ENCODE results near the gene NUPR2. TPM values are rescaled to one million over a fixed set of nuclear protein-coding genes. Genes with fewer than 3 reads are reported as not detected.

Gene NUPR2
- total and polyA plus RNA-seq, 9 of the 15 experiments (the other 6 are each of a cell fraction or from before 2014, with no cell fraction given): not detected

DNA sequence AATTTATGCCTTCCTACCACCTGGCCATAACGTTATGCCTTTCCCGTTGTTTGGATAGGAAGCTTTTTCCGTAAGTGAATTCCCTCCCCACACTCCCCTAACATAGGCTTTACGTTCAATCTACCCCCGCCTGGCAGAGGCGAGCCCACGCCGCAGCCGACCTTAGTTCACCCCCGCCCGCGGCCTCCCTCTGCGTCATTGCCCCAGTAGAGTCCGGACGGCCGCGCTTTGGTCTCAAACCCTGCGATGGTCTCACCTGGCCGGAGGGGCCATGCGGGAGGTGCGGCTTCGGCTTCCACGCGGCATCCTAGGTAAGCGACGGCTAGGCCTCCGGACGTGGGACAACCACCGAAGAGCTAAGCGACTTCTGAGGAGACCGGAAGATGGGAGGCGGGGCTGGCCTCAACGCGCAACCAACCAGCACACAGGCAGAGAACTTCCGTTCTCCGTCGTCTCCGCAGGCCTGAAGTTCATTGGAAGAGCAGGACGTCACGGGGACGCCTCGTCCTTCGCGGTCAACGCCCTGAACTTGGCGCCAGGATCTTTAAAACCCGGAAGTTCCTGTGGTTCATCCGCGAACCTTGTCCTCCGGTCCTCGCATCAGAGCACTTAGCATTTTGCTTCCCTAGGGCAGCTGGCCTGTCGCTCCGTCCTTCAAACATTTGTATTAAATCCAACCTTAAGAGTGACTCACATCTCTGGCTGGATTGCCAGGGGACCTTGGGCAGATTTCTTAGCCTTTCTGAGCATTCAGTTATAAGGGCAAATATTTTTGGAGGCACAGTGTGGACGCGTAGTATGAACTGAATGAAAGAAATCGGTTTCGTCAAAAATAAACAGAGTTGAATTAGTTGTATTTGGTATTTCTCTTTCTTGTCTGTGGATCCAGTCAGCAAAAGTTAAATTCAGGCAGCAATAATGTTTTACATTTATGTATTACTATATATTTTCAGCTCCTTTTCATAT is 9.8 kb downstream of the NUPR2 start, which contains the start of gene CHCHD2 (continued):
- TF ChIP-seq, protein P1, sequence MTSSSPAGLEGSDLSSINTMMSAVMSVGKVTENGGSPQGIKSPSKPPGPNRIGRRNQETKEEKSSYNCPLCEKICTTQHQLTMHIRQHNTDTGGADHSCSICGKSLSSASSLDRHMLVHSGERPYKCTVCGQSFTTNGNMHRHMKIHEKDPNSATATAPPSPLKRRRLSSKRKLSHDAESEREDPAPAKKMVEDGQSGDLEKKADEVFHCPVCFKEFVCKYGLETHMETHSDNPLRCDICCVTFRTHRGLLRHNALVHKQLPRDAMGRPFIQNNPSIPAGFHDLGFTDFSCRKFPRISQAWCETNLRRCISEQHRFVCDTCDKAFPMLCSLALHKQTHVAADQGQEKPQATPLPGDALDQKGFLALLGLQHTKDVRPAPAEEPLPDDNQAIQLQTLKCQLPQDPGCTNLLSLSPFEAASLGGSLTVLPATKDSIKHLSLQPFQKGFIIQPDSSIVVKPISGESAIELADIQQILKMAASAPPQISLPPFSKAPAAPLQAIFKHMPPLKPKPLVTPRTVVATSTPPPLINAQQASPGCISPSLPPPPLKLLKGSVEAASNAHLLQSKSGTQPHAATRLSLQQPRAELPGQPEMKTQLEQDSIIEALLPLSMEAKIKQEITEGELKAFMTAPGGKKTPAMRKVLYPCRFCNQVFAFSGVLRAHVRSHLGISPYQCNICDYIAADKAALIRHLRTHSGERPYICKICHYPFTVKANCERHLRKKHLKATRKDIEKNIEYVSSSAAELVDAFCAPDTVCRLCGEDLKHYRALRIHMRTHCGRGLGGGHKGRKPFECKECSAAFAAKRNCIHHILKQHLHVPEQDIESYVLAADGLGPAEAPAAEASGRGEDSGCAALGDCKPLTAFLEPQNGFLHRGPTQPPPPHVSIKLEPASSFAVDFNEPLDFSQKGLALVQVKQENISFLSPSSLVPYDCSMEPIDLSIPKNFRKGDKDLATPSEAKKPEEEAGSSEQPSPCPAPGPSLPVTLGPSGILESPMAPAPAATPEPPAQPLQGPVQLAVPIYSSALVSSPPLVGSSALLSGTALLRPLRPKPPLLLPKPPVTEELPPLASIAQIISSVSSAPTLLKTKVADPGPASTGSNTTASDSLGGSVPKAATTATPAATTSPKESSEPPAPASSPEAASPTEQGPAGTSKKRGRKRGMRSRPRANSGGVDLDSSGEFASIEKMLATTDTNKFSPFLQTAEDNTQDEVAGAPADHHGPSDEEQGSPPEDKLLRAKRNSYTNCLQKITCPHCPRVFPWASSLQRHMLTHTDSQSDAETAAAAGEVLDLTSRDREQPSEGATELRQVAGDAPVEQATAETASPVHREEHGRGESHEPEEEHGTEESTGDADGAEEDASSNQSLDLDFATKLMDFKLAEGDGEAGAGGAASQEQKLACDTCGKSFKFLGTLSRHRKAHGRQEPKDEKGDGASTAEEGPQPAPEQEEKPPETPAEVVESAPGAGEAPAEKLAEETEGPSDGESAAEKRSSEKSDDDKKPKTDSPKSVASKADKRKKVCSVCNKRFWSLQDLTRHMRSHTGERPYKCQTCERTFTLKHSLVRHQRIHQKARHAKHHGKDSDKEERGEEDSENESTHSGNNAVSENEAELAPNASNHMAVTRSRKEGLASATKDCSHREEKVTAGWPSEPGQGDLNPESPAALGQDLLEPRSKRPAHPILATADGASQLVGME (CRISPR knock-in tag; IDR thresholded peaks at IDR 0.05): 0 out of 2 replicates have a peak, but pooled peaks have one; percentile 8
- TF ChIP-seq, protein P2, sequence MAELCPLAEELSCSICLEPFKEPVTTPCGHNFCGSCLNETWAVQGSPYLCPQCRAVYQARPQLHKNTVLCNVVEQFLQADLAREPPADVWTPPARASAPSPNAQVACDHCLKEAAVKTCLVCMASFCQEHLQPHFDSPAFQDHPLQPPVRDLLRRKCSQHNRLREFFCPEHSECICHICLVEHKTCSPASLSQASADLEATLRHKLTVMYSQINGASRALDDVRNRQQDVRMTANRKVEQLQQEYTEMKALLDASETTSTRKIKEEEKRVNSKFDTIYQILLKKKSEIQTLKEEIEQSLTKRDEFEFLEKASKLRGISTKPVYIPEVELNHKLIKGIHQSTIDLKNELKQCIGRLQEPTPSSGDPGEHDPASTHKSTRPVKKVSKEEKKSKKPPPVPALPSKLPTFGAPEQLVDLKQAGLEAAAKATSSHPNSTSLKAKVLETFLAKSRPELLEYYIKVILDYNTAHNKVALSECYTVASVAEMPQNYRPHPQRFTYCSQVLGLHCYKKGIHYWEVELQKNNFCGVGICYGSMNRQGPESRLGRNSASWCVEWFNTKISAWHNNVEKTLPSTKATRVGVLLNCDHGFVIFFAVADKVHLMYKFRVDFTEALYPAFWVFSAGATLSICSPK (IDR thresholded peaks at IDR 0.05; ENCODE audit: borderline replicate concordance): no peak
- TF ChIP-seq CSDE1 (IDR thresholded peaks at IDR 0.05): no peak
- TF ChIP-seq PURB (CRISPR knock-in tag; IDR thresholded peaks at IDR 0.05; ENCODE audit: low read depth): no peak
- TF ChIP-seq ZNF431 (CRISPR knock-in tag; IDR thresholded peaks at IDR 0.05): 0 out of 2 replicates have a peak, but pooled peaks have one; percentile 55
- no peak for TF ChIP-seq HMG20B (CRISPR knock-in tag; IDR thresholded peaks at IDR 0.05)
- TF ChIP-seq, protein P3, sequence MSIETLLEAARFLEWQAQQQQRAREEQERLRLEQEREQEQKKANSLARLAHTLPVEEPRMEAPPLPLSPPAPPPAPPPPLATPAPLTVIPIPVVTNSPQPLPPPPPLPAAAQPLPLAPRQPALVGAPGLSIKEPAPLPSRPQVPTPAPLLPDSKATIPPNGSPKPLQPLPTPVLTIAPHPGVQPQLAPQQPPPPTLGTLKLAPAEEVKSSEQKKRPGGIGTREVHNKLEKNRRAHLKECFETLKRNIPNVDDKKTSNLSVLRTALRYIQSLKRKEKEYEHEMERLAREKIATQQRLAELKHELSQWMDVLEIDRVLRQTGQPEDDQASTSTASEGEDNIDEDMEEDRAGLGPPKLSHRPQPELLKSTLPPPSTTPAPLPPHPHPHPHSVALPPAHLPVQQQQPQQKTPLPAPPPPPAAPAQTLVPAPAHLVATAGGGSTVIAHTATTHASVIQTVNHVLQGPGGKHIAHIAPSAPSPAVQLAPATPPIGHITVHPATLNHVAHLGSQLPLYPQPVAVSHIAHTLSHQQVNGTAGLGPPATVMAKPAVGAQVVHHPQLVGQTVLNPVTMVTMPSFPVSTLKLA (conservative IDR thresholded peaks at IDR 0.05): peak; percentile 73 to 86
- TF ChIP-seq RBFOX2 (IDR thresholded peaks at IDR 0.05; ENCODE audit: low read depth, low read length): peak; percentile 96
- TF ChIP-seq, protein P4, sequence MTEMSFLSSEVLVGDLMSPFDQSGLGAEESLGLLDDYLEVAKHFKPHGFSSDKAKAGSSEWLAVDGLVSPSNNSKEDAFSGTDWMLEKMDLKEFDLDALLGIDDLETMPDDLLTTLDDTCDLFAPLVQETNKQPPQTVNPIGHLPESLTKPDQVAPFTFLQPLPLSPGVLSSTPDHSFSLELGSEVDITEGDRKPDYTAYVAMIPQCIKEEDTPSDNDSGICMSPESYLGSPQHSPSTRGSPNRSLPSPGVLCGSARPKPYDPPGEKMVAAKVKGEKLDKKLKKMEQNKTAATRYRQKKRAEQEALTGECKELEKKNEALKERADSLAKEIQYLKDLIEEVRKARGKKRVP (CRISPR knock-in tag; IDR thresholded peaks at IDR 0.05): no peak
- no peak for TF ChIP-seq BCL6 (CRISPR knock-in tag; IDR thresholded peaks at IDR 0.05)
- TF ChIP-seq STAT5A (IDR thresholded peaks at IDR 0.05; ENCODE audit: borderline replicate concordance, low read length): no peak; the same call in 1 of the 2 replicates
- no peak for TF ChIP-seq MEF2D (tag; conservative IDR thresholded peaks at IDR 0.05; ENCODE audit: low read depth)
- no peak for TF ChIP-seq KLF13 (tag; IDR thresholded peaks at IDR 0.05; ENCODE audit: borderline replicate concordance, low read depth)
- TF ChIP-seq BRD9 (IDR thresholded peaks at IDR 0.05; ENCODE audit: low read depth, partially characterized antibody): peak; percentile 22
- TF ChIP-seq ESRRB (CRISPR knock-in tag; IDR thresholded peaks at IDR 0.05; ENCODE audit: borderline replicate concordance): no peak
- no peak for TF ChIP-seq FOXJ2 (tag; IDR thresholded peaks at IDR 0.05)
- TF ChIP-seq ZNF146 (CRISPR knock-in tag; IDR thresholded peaks at IDR 0.05; ENCODE audit: unreplicated experiment): no peak
